ENCODE measurements around the gene TNFRSF13B. TPM values are rescaled to one million over a fixed set of nuclear protein-coding genes. Genes with fewer than 3 reads are reported as not detected.

The TNFRSF13B gene
- total RNA-seq, 1 experiment from 2014 or later: not detected

GRCh38 chr17:16976725-16977550, 5.0 kb upstream of the TNFRSF13B start:
- no peaks in the 10 kb centered on the region for H4K20me1 ChIP-seq (ENCODE audit: insufficient read depth)
- H3K27me3 ChIP-seq (ENCODE audit: insufficient read depth, low read length): no peaks in the 10 kb centered on the region; the same call in 1 of the 2 replicates
- H3K27ac ChIP-seq (ENCODE audit: low read depth, low read length): no peak overlapping the region
- H3K79me2 ChIP-seq (ENCODE audit: insufficient read depth, low read length): no peaks in the 10 kb centered on the region
- RAD21 ChIA-PET (ENCODE audit: low non-redundant PET in 1 of 2, low total read pairs in 2 of 2, uncharacterized antibody in 2 of 2, unreplicated experiment in 2 of 2): no interaction called here
- intact Hi-C loops (cut with micrococcal nuclease): no loop called here
- no peaks in the 10 kb centered on the region for H3K9me2 ChIP-seq (ENCODE audit: insufficient read depth)
- no peak overlapping the region for H2AFZ ChIP-seq (ENCODE audit: low read depth, low read length, poor library complexity, severe bottlenecking)
- H3K4me2 ChIP-seq (ENCODE audit: low read length): no peak overlapping the region
- TF ChIP-seq SRF (IDR thresholded peaks at IDR 0.05; ENCODE audit: low read depth): no peak
- TF ChIP-seq POLR2AphosphoS5 (IDR thresholded peaks at IDR 0.05; ENCODE audit: low read depth, low read length): no peak
- TF ChIP-seq, protein P1, sequence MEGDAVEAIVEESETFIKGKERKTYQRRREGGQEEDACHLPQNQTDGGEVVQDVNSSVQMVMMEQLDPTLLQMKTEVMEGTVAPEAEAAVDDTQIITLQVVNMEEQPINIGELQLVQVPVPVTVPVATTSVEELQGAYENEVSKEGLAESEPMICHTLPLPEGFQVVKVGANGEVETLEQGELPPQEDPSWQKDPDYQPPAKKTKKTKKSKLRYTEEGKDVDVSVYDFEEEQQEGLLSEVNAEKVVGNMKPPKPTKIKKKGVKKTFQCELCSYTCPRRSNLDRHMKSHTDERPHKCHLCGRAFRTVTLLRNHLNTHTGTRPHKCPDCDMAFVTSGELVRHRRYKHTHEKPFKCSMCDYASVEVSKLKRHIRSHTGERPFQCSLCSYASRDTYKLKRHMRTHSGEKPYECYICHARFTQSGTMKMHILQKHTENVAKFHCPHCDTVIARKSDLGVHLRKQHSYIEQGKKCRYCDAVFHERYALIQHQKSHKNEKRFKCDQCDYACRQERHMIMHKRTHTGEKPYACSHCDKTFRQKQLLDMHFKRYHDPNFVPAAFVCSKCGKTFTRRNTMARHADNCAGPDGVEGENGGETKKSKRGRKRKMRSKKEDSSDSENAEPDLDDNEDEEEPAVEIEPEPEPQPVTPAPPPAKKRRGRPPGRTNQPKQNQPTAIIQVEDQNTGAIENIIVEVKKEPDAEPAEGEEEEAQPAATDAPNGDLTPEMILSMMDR (IDR thresholded peaks at IDR 0.05 in 2 of 3, conservative IDR thresholded peaks at IDR 0.05 in 1 of 3; ENCODE audit: borderline replicate concordance in 1 of 3, insufficient read depth in 1 of 3, low read depth in 2 of 3, low read length in 2 of 3): peak in 1 of 3 experiments; percentile 16; a peak in 4 of 6 replicates
- no peak for TF ChIP-seq SP1 (IDR thresholded peaks at IDR 0.05; ENCODE audit: low read depth)
- H3K36me3 ChIP-seq (ENCODE audit: control insufficient read depth in 1 of 2, insufficient read depth in 2 of 2, low read length in 2 of 2): no peaks in the 10 kb centered on the region
- H3K4me1 ChIP-seq (ENCODE audit: control insufficient read depth in 1 of 2, insufficient read depth in 2 of 2, low read length in 2 of 2): peaks cover 0 to 7% of the 10 kb centered on the region in 2 experiments; a peak in 1 of 4 replicates
- no peaks in the 10 kb centered on the region for H3K9me3 ChIP-seq (ENCODE audit: control insufficient read depth in 1 of 2, insufficient read depth in 1 of 2, low read depth in 1 of 2, low read length in 2 of 2)
- no peak overlapping the region for H3K9ac ChIP-seq (ENCODE audit: low read length)
- ATAC-seq: peak; percentile 69
- H3K4me3 ChIP-seq (replicated peaks in 1 of 2; ENCODE audit: low read depth in 1 of 2, low read length in 2 of 2): no peak overlapping the region
- POLR2A ChIA-PET: no interaction called here
- no TSS peak for BruUV-seq (replicated peaks)
- CTCF ChIA-PET: no interaction called here
- DNase-seq (ENCODE audit: low read depth, low spot score): no peak
